ENCODE results near the gene ETFRF1.

ETFRF1 gene

GRCh38 chr12:25162866-25163265 is 32.2 kb upstream of the ETFRF1 start:
- no peaks in the 10 kb centered on the region for H3K27me3 ChIP-seq (replicated peaks; ENCODE audit: insufficient read depth, low read length)
- no peaks in the 10 kb centered on the region for H3F3A ChIP-seq (ENCODE audit: insufficient read depth, low read length)
- no peak overlapping the region for H3K27ac ChIP-seq (ENCODE audit: low read length)
- no peak overlapping the region for H3K4me2 ChIP-seq (ENCODE audit: low read depth, low read length)
- H3K4me3 ChIP-seq (ENCODE audit: low read length), result no peak overlapping the region
- no peak for DNase-seq
- H3K79me2 ChIP-seq (ENCODE audit: low read length), result no peaks in the 10 kb centered on the region
- H3K9ac ChIP-seq (ENCODE audit: low read length), result no peak overlapping the region
- H4K20me1 ChIP-seq (ENCODE audit: insufficient read depth, low read length), result no peaks in the 10 kb centered on the region
- H3K36me3 ChIP-seq (replicated peaks; ENCODE audit: insufficient read depth, low read length), result no peaks in the 10 kb centered on the region
- H2AFZ ChIP-seq (ENCODE audit: low read length), result no peak overlapping the region
- H3K9me3 ChIP-seq (replicated peaks; ENCODE audit: insufficient read depth, low read length), result no peaks in the 10 kb centered on the region
- no peaks in the 10 kb centered on the region for H3K4me1 ChIP-seq (ENCODE audit: low read length)
- TF ChIP-seq CTCF (IDR thresholded peaks at IDR 0.05; ENCODE audit: low read length), result no peak
- TF ChIP-seq EZH2 (optimal IDR thresholded peaks at IDR 0.05; ENCODE audit: low read depth, low read length), result no peak
- TF ChIP-seq EZH2phosphoT487 (IDR thresholded peaks at IDR 0.05; ENCODE audit: low read length), result no peak
- no peaks in the 10 kb centered on the region for H3K9me2 ChIP-seq (replicated peaks; ENCODE audit: insufficient read depth, low read length)

GRCh38 chr12:25182765-25183164 is 12.3 kb upstream of the ETFRF1 start:
- peaks cover 5% of the 10 kb centered on the region; the same call in 1 of the 2 replicates for H3F3A ChIP-seq (ENCODE audit: insufficient read depth, low read length)
- H3K27ac ChIP-seq (ENCODE audit: low read length), result no peak overlapping the region
- H3K4me1 ChIP-seq (ENCODE audit: low read length), result peaks cover 12% of the 10 kb centered on the region
- H3K27me3 ChIP-seq (replicated peaks; ENCODE audit: insufficient read depth, low read length), result no peaks in the 10 kb centered on the region
- H3K9ac ChIP-seq (ENCODE audit: low read length), result no peak overlapping the region
- H3K4me2 ChIP-seq (ENCODE audit: low read depth, low read length), result no peak overlapping the region
- H2AFZ ChIP-seq (ENCODE audit: low read length), result no peak overlapping the region
- H3K36me3 ChIP-seq (replicated peaks; ENCODE audit: insufficient read depth, low read length), result no peaks in the 10 kb centered on the region
- H3K79me2 ChIP-seq (ENCODE audit: low read length), result no peaks in the 10 kb centered on the region
- H3K9me2 ChIP-seq (replicated peaks; ENCODE audit: insufficient read depth, low read length), result no peaks in the 10 kb centered on the region
- TF ChIP-seq EZH2phosphoT487 (IDR thresholded peaks at IDR 0.05; ENCODE audit: low read length), result no peak
- TF ChIP-seq EZH2 (optimal IDR thresholded peaks at IDR 0.05; ENCODE audit: low read depth, low read length), result no peak
- no peak for TF ChIP-seq CTCF (IDR thresholded peaks at IDR 0.05; ENCODE audit: low read length)
- DNase-seq, result no peak
- H3K9me3 ChIP-seq (replicated peaks; ENCODE audit: insufficient read depth, low read length), result no peaks in the 10 kb centered on the region
- no peaks in the 10 kb centered on the region for H4K20me1 ChIP-seq (ENCODE audit: insufficient read depth, low read length)
- no peak overlapping the region for H3K4me3 ChIP-seq (ENCODE audit: low read length)

GRCh38 chr12:25184132-25184531 is 10.9 kb upstream of the ETFRF1 start:
- Histone ChIP-seq H3K4me3 (ENCODE audit: low read length) (no peak overlapping the region), H3K4me2 (ENCODE audit: low read depth, low read length) (no peak overlapping the region), H3K9me2 (replicated peaks; ENCODE audit: insufficient read depth, low read length) (no peaks in the 10 kb centered on the region), H3K36me3 (replicated peaks; ENCODE audit: insufficient read depth, low read length) (no peaks in the 10 kb centered on the region), H4K20me1 (ENCODE audit: insufficient read depth, low read length) (no peaks in the 10 kb centered on the region), H3F3A (ENCODE audit: insufficient read depth, low read length) (peaks cover 5% of the 10 kb centered on the region; the same call in 1 of the 2 replicates), H3K9me3 (replicated peaks; ENCODE audit: insufficient read depth, low read length) (no peaks in the 10 kb centered on the region), H3K79me2 (ENCODE audit: low read length) (no peaks in the 10 kb centered on the region), H2AFZ (ENCODE audit: low read length) (no peak overlapping the region), H3K4me1 (ENCODE audit: low read length) (peaks cover 12% of the 10 kb centered on the region), H3K27ac (ENCODE audit: low read length) (no peak overlapping the region), H3K27me3 (replicated peaks; ENCODE audit: insufficient read depth, low read length) (no peaks in the 10 kb centered on the region), H3K9ac (ENCODE audit: low read length) (no peak overlapping the region)
- TF ChIP-seq EZH2 (optimal IDR thresholded peaks at IDR 0.05; ENCODE audit: low read depth, low read length) (no peak), CTCF (IDR thresholded peaks at IDR 0.05; ENCODE audit: low read length) (no peak), EZH2phosphoT487 (IDR thresholded peaks at IDR 0.05; ENCODE audit: low read length) (no peak)
- no peak for DNase-seq
